Ishikawa (cell line): ENCODE measurements around the gene PAH.

ENCODE experiments used
- CEBPB ChIP-seq: IDR thresholded peaks from 2 replicates; pipeline ENCODE4 v1.6.1; 2012
- CREB1 ChIP-seq: IDR thresholded peaks from 2 replicates; pipeline ENCODE4 v1.6.1; 2012; ENCODE audit warnings: low read depth
- EGR1 ChIP-seq: IDR thresholded peaks from 2 replicates; pipeline ENCODE4 v1.6.1; 2012
- EP300 ChIP-seq: IDR thresholded peaks from 2 replicates; pipeline ENCODE4 v1.6.1; 2012; ENCODE audit warnings: borderline replicate concordance
- FOXM1 ChIP-seq: IDR thresholded peaks from 2 replicates; pipeline ENCODE4 v1.6.1; 2012; ENCODE audit warnings: low read depth, borderline replicate concordance
- MAX ChIP-seq: IDR thresholded peaks from 2 replicates; pipeline ENCODE4 v1.6.1; 2012
- NFIC ChIP-seq: IDR thresholded peaks from 2 replicates; pipeline ENCODE4 v1.6.1; 2012
- RAD21 ChIP-seq: IDR thresholded peaks from 2 replicates; pipeline ENCODE4 v1.6.1; 2012; ENCODE audit warnings: low read depth
- REST ChIP-seq: IDR thresholded peaks from 2 replicates; pipeline ENCODE4 v1.6.1; 2012; ENCODE audit warnings: low read depth, mild to moderate bottlenecking
- TAF1 ChIP-seq: IDR thresholded peaks from 2 replicates; pipeline ENCODE4 v1.6.1; 2012; ENCODE audit warnings: low read depth, mild to moderate bottlenecking
- TCF12 ChIP-seq: IDR thresholded peaks from 2 replicates; pipeline ENCODE4 v1.6.1; 2012; ENCODE audit warnings: low read depth
- TEAD4 ChIP-seq: IDR thresholded peaks from 2 replicates; pipeline ENCODE4 v1.6.1; 2012
- USF1 ChIP-seq: IDR thresholded peaks from 2 replicates; pipeline ENCODE4 v1.6.1; 2012
- YY1 ChIP-seq: IDR thresholded peaks from 2 replicates; pipeline ENCODE4 v1.6.1; 2012; ENCODE audit warnings: low read depth
- ZBTB7A ChIP-seq: IDR thresholded peaks from 2 replicates; pipeline ENCODE4 v1.6.1; 2012; ENCODE audit warnings: low read depth

The PAH gene

GRCh38 chr12:102917026-102917787 is at the start of gene PAH:
PAH (minus strand) TSS chr12:102917244; CDS start chr12:102917130, 114 bp downstream.
- TF ChIP-seq CREB1 (no peak), EP300 (no peak), FOXM1 (no peak), ZBTB7A (no peak)

GRCh38 chr12:102966200-102966863 is 49.3 kb upstream of the PAH start:
- TF ChIP-seq TEAD4 (no peak), TCF12 (no peak), CEBPB (no peak), EGR1 (no peak), NFIC (no peak), MAX (no peak)

GRCh38 chr12:102965281-102966155 is 48.5 kb upstream of the PAH start:
- TF ChIP-seq FOXM1 (no peak), RAD21 (no peak), TEAD4 (no peak)

- no peak for TF ChIP-seq RAD21
- TF ChIP-seq TEAD4, result no peak
- TF ChIP-seq USF1, result no peak
- TF ChIP-seq ZBTB7A, result no peak
- TF ChIP-seq NFIC, result no peak
- no peak for TF ChIP-seq REST
- TF ChIP-seq CREB1, result no peak
- no peak for TF ChIP-seq YY1
- no peak for TF ChIP-seq EGR1
- TF ChIP-seq CEBPB, result no peak
- TF ChIP-seq TCF12, result no peak
- no peak for TF ChIP-seq TAF1
- TF ChIP-seq EP300, result no peak
- TF ChIP-seq FOXM1, result no peak
- no peak for TF ChIP-seq MAX
These were observed 47.8 kb upstream of the PAH start for GRCh38 chr12:102964872-102965271.

GRCh38 chr12:102963796-102964195 is 46.8 kb upstream of the PAH start:
- TF ChIP-seq MAX, result no peak
- TF ChIP-seq FOXM1, result no peak
- TF ChIP-seq CEBPB, result no peak
- TF ChIP-seq CREB1, result no peak
- no peak for TF ChIP-seq NFIC
- TF ChIP-seq USF1, result no peak
- no peak for TF ChIP-seq TCF12
- no peak for TF ChIP-seq ZBTB7A
- no peak for TF ChIP-seq YY1

- TF ChIP-seq CREB1, result no peak
These were observed 45.9 kb upstream of the PAH start for GRCh38 chr12:102962986-102963385.

GRCh38 chr12:102962532-102962931 is 45.5 kb upstream of the PAH start:
- no peak for TF ChIP-seq FOXM1
- TF ChIP-seq USF1, result no peak
- TF ChIP-seq CEBPB, result no peak
- TF ChIP-seq EP300, result no peak
- TF ChIP-seq REST, result no peak
- no peak for TF ChIP-seq YY1
- TF ChIP-seq TEAD4, result no peak
- no peak for TF ChIP-seq RAD21
- TF ChIP-seq ZBTB7A, result no peak
- no peak for TF ChIP-seq TAF1
